Mesodermal cell (in vitro differentiated cells): ENCODE results near the gene IQGAP2.
"Not testable (repeated sequence)": the region's sequence is repeated elsewhere in the genome, so short reads cannot be mapped to it uniquely, and the experiment has no call there.

ENCODE experiments used
- H3K27ac ChIP-seq: 2 replicates; pipeline ENCODE4 v1.7.0; 2013; ENCODE audit warnings: mild to moderate bottlenecking, low read depth, low read length, moderate library complexity; ENCODE audit not compliant: severe bottlenecking
- H3K36me3 ChIP-seq: 2 replicates; pipeline ENCODE4 v1.7.1; 2013; ENCODE audit warnings: mild to moderate bottlenecking, low read length, moderate library complexity; ENCODE audit not compliant: control insufficient read depth, insufficient read depth
- H3K4me1 ChIP-seq: one replicate; pipeline ENCODE4 v1.7.1; 2013; ENCODE audit warnings: mild to moderate bottlenecking, low read length; ENCODE audit not compliant: insufficient read depth, control insufficient read depth, poor library complexity, severe bottlenecking
- H3K4me3 ChIP-seq: 2 replicates; pipeline ENCODE4 v1.7.0; 2013; ENCODE audit warnings: low read length, control low read depth, mild to moderate bottlenecking; ENCODE audit not compliant: insufficient read depth, poor library complexity, severe bottlenecking; ENCODE audit errors: extremely low read depth
- H3K9me3 ChIP-seq: 2 replicates; pipeline ENCODE4 v1.7.1; 2013; ENCODE audit warnings: mild to moderate bottlenecking, low read length, moderate library complexity; ENCODE audit not compliant: control insufficient read depth
- WGBS, 2 experiments: methylation state at CpG; one replicate each; pipeline ENCODE4 v1.1.5; 2013; ENCODE audit warnings: missing lambda C conversion rate in 2 of 2; ENCODE audit not compliant: insufficient coverage in 2 of 2; 5-methylcytosine and 5-hydroxymethylcytosine counted together

IQGAP2 gene

GRCh38 chr5:76504901-76505564, 101.9 kb downstream of the IQGAP2 start:
- 87% methylated on average over 3 of the region's 4 CpGs; no CpG with 5 or more reads in 1 of the 2 experiments for WGBS, 2 experiments

DNA sequence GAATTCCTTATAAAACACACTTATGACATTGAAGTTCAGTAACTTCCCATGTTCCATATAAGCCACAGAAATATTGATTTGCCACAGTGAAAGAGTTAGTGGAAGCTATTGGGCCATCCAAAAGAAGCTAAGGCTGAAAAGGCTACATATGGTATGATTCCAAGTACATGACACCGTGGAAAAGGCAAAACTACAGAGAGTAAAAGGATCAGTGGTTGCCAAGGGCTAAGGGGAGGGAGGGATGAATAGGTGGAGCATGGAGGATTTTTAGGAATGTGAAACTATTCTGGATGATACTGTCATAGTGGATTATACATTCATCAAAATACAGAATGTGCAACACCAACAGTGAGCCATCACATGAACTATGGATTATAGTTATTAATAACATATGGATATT, 110.4 kb downstream of the IQGAP2 start:
- Histone ChIP-seq H3K36me3 (no peaks in the 10 kb centered on the region), H3K27ac (no peak overlapping the region), H3K9me3 (no peaks in the 10 kb centered on the region), H3K4me3 (no peak overlapping the region), H3K4me1 (no peaks in the 10 kb centered on the region)
- WGBS, 2 experiments, result 90 to 100% methylated on average over 1 of the region's 1 CpG

More at GRCh38 chr5:76504901-76505564, 101.9 kb downstream of the IQGAP2 start:
- H3K4me1 ChIP-seq, result no peaks in the 10 kb centered on the region
- no peaks in the 10 kb centered on the region for H3K9me3 ChIP-seq
- H3K36me3 ChIP-seq, result no peaks in the 10 kb centered on the region
- no peak overlapping the region for H3K4me3 ChIP-seq
- H3K27ac ChIP-seq, result no peak overlapping the region

GRCh38 chr5:76514292-76514691, 111.2 kb downstream of the IQGAP2 start:
- peak overlapping the region; percentile 42 for H3K27ac ChIP-seq
- 62 to 80% methylated on average over 1 to 2 of the region's 4 CpGs for WGBS, 2 experiments
- no peaks in the 10 kb centered on the region for H3K4me1 ChIP-seq
- no peaks in the 10 kb centered on the region for H3K9me3 ChIP-seq
- no peak overlapping the region for H3K4me3 ChIP-seq
- H3K36me3 ChIP-seq, result no peaks in the 10 kb centered on the region

- H3K36me3 ChIP-seq, result no peaks in the 10 kb centered on the region
- peak overlapping the region; percentile 42 for H3K27ac ChIP-seq
- no peak overlapping the region for H3K4me3 ChIP-seq
- no peaks in the 10 kb centered on the region for H3K9me3 ChIP-seq
- no peaks in the 10 kb centered on the region for H3K4me1 ChIP-seq
- no CpG with 5 or more reads among the region's 2 CpGs for WGBS, 2 experiments
Observed at GRCh38 chr5:76514713-76515112, 111.6 kb downstream of the IQGAP2 start.

DNA sequence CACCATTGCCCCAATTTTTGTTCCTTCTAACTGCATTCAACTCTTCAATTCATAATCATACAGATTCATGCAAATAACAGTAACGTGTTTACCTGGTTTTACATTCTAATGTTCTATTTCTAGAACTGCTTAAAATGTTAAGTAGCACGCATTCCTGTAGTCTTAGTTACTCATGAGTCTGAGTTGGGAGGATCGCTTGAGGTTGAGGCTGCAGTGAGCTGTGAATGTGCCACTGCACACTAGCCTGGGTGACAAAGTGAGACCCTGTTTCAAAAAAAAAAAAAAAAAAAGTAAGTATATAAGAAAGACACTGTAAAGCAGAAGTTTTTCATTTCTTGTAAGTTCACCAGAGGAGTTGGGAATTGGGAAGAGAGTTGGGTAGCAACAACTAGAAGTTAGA, 114.2 kb downstream of the IQGAP2 start:
- H3K27ac ChIP-seq, result no peak overlapping the region
- WGBS, 2 experiments, result 100% methylated on average over 2 of the region's 3 CpGs
- no peaks in the 10 kb centered on the region for H3K36me3 ChIP-seq
- no peak overlapping the region for H3K4me3 ChIP-seq
- no peaks in the 10 kb centered on the region for H3K9me3 ChIP-seq
- H3K4me1 ChIP-seq, result peaks cover 6% of the 10 kb centered on the region

DNA sequence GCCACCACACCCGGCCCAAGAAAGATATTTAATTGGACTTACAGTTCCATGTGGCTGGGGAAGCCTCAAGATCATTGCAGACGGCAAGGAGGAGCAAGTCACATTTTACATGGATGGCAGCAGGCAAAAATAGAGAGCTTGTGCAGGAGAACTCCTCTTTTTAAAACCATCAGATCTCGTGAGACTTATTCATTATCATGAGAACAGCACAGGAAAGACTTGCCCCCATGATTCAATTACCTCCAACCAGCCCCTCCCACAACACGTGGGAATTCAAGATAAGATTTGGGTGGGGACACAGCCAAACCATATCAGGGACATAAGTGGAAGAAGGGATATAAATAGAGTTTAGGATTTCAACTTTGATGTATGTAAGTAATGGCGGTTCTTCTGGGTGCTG, 115.2 kb downstream of the IQGAP2 start:
- not testable (repeated sequence) for H3K4me3 ChIP-seq, H3K4me1 ChIP-seq, H3K9me3 ChIP-seq, H3K36me3 ChIP-seq, H3K27ac ChIP-seq
- WGBS, 2 experiments, result 84 to 100% methylated on average over 2 to 3 of the region's 5 CpGs

GRCh38 chr5:76521240-76521758, 118.2 kb downstream of the IQGAP2 start:
- peaks cover 6% of the 10 kb centered on the region for H3K4me1 ChIP-seq
- 88 to 90% methylated on average over 5 of the region's 6 CpGs for WGBS, 2 experiments
- H3K36me3 ChIP-seq, result no peaks in the 10 kb centered on the region

GRCh38 chr5:76522103-76522935, 119.2 kb downstream of the IQGAP2 start:
- Histone ChIP-seq H3K27ac (no peak overlapping the region), H3K36me3 (no peaks in the 10 kb centered on the region), H3K9me3 (no peaks in the 10 kb centered on the region), H3K4me3 (no peak overlapping the region), H3K4me1 (peaks cover 12% of the 10 kb centered on the region)
- WGBS, 2 experiments, result 93% methylated on average over 3 to 4 of the region's 11 CpGs

More at GRCh38 chr5:76521240-76521758, 118.2 kb downstream of the IQGAP2 start:
- Histone ChIP-seq H3K9me3 (no peaks in the 10 kb centered on the region), H3K4me3 (no peak overlapping the region), H3K27ac (no peak overlapping the region)

DNA sequence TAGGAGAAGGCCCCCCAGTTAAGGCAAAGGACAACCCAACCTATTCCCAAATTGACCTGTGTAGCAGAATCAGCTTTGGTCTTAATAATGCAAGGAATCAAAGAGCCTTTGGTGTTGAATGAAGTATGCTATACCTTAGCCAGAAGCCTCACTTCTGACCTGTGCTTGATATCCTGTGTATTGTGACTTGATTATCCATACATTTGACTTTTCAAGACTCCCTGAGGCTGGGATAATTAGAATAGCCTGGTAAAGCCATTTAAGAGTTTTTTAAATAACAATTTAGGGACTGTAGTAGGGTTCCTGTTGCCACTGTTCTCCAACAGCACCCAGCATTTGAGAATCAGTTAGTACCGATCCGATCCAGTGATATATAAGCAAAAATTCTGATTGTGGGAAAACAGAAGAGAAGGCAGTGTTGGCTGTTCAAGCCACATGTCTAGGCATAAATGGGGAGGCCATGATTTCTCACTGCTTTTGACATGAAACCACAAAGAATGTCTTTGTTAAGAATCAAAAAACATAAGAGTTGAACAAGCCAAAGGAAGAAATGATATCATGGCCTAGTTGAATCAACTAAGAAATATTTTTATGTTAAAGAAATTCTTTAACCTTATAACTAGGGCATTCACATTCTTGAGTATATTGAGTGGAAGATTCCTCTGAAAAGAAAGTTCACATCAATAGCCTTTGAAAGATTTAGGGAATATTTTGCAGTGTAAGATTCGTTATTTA, 121.2 kb downstream of the IQGAP2 start:
- peaks cover 16% of the 10 kb centered on the region for H3K4me1 ChIP-seq
- H3K36me3 ChIP-seq, result no peaks in the 10 kb centered on the region
- WGBS, 2 experiments, result 69 to 75% methylated on average over 2 of the region's 3 CpGs
- no peaks in the 10 kb centered on the region for H3K9me3 ChIP-seq
- no peak overlapping the region for H3K27ac ChIP-seq
- H3K4me3 ChIP-seq, result no peak overlapping the region

DNA sequence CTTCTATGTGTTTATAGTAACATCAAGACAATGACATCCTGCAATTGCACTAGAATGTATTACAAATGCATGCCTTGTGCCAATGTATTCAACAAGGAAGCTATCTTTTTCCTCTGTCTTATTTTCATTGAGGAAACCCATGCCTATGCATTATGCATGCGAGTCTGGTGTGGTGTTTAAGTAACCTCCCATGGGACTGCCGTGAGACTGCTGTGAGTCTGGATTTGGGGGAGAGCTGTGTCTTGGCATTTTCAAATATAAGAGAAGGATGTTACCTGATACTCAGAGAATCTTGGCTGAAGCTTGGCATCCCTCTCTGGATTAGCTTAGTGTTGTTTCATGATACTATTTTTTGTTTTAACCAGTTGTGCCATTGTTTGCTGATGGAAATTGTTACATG, 121.8 kb downstream of the IQGAP2 start:
- no peak overlapping the region for H3K4me3 ChIP-seq
- WGBS, 2 experiments, result 17 to 40% methylated on average over 1 of the region's 2 CpGs
- H3K36me3 ChIP-seq, result no peaks in the 10 kb centered on the region
- peaks cover 16% of the 10 kb centered on the region for H3K4me1 ChIP-seq
- no peaks in the 10 kb centered on the region for H3K9me3 ChIP-seq
- no peak overlapping the region for H3K27ac ChIP-seq
